Head of caudate nucleus (tissue), 42 donors: ENCODE results near the gene IRF9.
A peak's percentile ranks its signal among the peaks of the same experiment; 100 is the strongest.

ENCODE experiments used
- DNase-seq, 42 donors: peaks; one replicate each; pipeline versions ENCODE4 v3.0.0 to v3.0.0-alpha.2; 2020 to 2021; ENCODE audit warnings: mixed read lengths in 7 of 42
- intact Hi-C: fragments of 100-400 bp; cut with DNase I; formaldehyde crosslinking; loops from one replicate; pipeline ENCODE4 v1.15.0; 2022

IRF9 gene

DNA sequence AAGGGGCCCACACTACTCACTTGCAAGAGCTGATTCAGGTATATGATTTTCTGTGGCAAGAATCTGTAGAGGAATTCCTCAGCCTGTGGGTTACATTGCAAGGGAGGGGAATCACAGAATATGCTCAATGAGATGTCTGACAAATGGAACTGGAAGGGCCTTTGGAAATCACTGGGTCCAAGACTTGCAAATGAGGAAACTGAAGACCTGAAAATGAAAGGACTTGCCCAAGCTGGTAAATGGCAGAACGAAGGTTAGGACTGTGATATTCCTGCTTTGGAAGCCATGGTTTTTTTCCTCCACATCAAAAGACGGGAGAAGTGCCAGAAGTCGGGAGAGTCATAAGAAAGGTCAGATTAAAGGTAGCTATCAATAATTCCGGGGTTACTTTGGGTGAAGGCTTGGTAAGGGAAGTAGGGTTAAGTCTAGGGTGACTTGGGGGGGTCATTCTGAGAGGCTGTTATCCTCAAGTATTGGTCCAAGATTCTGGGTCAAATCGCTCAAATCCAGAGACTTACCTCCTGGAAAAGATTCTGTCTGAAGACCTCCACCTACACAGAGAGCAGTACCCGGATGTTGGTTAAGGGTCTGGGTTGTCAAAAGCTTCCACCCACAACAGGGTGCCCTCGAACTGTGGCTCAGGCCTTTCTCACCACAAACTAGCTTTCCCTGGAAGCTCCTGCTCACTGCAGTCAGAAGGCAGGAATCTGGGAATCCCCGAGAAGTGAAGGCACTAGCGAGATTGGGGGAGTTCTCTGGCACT, 15.2 kb upstream of the IRF9 start:
- no peak for DNase-seq
- intact Hi-C loops: no loop called here

- intact Hi-C loops: no loop called here
- DNase-seq: peak; percentile 57 to 93 (median 82)
Observed at GRCh38 chr14:24146453-24146977, 14.6 kb upstream of the IRF9 start, which contains the start of gene PSME2. TSS of gene PSME2 (minus strand) at chr14:24146610. CDS start at chr14:24146581, 29 bp downstream.

DNA sequence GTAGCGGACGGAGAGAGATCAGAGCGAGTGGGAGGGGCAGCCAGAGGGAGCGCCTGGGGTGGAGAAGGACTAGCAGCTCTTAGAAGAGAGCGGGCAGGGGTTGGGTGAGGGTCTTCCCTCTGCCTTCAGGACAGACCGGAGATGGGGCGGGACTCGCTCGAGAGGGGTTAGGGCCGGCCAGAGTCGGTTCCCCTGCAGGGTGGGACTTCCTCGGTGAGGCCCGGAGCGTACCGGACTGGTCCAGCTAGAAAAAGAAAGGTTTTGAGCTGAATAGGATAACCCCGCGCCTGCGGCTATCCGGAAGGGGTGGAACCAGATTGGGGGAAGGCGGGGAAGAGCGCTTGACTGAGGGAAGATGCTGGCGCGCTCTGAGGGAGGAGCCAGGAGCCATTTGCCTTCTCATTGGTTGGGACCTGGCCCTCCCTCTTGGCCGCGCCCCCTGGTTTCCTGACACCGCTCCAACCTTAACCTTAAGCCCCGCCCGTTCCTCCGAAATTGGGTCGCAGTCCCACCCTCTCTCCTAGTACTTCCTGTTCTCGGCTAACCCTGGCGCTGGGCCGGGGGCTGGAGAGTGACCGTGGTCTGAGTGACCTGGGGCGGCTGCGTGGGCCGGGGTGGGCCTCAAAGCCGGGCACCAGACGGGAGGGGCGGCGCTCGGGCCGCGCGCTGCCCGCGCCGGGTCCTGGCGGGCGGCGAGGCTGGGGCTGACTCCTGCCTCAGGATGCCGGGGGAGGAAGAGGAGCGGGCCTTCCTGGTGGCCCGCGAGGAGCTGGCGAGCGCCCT, 13.9 kb upstream of the IRF9 start, which contains the start of gene RNF31:
Gene RNF31 (plus strand): TSS at position 521 of the 783 bp plus-strand sequence. CDS start 201 bp downstream, at position 722.
- peak; percentile 93 to 99 (median 98) for DNase-seq
- intact Hi-C loops: no loop called here

DNA sequence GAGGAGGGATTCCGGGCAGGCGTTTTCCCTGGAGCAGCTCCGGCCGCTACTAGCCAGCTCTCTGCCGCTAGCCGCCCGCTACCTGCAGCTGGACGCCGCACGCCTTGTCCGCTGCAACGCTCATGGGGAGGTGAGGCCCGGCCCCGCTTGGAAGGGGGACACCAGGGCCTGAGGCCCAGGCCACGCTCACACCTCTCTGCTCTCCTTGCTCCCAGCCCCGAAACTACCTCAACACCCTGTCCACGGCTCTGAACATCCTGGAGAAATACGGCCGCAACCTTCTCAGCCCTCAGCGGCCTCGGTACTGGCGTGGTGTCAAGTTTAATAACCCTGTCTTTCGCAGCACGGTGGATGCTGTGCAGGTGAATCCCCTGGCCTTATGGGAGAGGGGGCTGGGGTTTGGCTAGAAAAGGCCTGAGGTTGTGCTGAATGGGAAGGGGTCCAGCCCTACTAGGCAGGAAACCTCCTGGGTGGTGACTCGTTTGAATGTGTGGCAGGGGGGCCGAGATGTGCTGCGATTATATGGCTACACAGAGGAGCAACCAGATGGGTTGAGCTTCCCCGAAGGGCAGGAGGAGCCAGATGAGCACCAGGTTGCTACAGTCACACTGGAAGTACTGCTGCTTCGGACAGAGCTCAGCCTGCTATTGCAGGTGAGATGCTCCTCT, 13.2 kb upstream of the IRF9 start:
- peak in 1 of 42 donors; percentile 32 for DNase-seq
- intact Hi-C loops: no loop called here

- intact Hi-C loops: no loop called here
- no peak for DNase-seq
Observed at GRCh38 chr14:24149302-24149969, 11.6 kb upstream of the IRF9 start.

DNA sequence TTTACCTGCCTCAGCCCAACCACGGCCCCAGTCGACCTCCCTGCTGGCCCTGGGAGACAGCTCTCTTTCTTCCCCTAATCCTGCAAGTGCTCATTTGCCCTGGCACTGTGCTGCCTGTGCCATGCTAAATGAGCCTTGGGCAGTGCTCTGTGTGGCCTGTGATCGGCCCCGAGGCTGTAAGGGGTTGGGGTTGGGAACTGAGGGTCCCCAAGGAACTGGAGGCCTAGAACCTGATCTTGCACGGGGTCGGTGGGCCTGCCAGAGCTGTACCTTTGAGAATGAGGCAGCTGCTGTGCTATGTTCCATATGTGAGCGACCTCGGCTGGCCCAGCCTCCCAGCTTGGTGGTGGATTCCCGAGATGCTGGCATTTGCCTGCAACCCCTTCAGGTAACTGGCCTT, 11.0 kb upstream of the IRF9 start:
- intact Hi-C loops: no loop called here
- no peak for DNase-seq

- no peak for DNase-seq
- intact Hi-C loops: no loop called here
Observed at GRCh38 chr14:24150567-24150966, 10.5 kb upstream of the IRF9 start.

- DNase-seq: no peak
- intact Hi-C loops: no loop called here
Observed at GRCh38 chr14:24150993-24151392, 10.1 kb upstream of the IRF9 start.

GRCh38 chr14:24151404-24152080, 9.5 kb upstream of the IRF9 start:
- intact Hi-C loops: no loop called here
- DNase-seq: no peak

GRCh38 chr14:24155100-24155499, 6.0 kb upstream of the IRF9 start:
- DNase-seq: no peak
- intact Hi-C loops: no loop called here

DNA sequence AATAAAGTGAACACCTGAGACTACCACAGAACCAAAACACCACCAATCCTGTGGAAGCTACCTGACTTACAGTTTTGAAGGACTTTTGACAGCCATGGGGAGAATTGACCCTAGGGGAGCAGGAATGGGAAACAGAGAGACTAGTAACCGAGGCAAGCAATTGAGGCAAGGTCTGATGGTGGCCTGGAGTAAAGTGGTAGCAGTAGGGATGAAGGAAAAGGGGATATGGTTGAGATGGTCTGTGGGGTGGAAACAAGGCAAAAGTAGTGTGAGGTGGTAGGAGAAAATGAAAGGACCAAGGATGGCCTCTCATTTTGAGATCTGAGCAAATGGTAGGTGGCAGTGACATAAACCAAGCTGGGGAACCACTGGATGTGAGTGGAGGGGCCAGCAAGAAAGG, 4.2 kb upstream of the IRF9 start:
- DNase-seq: no peak
- intact Hi-C loops: no loop called here

DNA sequence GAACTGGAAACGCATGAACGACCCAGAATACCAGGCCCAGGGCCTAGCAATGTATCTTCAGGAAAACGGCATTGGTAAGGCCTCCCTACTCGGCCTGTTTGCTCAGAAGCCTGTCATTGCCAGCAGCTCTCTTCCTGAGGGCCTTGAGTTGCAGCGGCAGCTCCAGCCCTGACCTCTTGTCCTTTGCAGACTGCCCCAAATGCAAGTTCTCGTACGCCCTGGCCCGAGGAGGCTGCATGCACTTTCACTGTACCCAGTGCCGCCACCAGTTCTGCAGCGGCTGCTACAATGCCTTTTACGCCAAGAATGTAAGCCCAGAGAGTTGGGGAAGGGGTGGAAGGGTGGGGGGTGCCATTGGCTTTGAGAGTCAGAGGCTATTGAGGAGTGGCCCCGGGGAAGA, 3.7 kb upstream of the IRF9 start:
- intact Hi-C loops: no loop called here
- no peak for DNase-seq

DNA sequence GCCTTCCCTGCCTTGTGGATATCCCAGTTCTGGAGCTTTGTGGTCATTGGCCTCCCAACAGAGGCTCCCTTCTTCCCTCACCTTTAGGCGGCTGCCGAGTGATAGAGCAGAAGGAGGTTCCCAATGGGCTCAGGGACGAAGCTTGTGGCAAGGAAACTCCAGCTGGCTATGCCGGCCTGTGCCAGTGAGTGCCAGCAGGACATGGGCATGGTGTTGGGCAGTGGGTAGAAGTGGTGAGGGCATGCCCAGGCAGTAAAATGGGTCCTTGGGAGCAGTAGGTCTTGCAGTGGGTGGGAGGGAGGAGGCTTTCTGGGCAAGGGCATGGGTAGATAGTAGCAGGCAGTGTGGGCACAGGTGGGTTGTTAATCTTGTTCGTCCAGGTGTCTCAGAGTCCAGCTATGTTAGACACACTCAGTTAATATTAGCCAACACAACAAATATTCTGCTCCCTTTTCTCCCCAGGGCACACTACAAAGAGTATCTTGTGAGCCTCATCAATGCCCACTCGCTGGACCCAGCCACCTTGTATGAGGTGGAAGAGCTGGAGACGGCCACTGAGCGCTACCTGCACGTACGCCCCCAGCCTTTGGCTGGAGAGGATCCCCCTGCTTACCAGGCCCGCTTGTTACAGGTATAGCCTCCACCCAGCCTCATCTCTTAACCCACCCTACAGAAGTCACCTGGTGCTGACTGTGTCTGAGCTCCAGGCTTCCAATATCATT, 1.1 kb upstream of the IRF9 start:
- intact Hi-C loops: no loop called here
- DNase-seq: no peak

GRCh38 chr14:24160499-24160849, 591 bp upstream of the IRF9 start:
- DNase-seq: no peak
- intact Hi-C loops: no loop called here

DNA sequence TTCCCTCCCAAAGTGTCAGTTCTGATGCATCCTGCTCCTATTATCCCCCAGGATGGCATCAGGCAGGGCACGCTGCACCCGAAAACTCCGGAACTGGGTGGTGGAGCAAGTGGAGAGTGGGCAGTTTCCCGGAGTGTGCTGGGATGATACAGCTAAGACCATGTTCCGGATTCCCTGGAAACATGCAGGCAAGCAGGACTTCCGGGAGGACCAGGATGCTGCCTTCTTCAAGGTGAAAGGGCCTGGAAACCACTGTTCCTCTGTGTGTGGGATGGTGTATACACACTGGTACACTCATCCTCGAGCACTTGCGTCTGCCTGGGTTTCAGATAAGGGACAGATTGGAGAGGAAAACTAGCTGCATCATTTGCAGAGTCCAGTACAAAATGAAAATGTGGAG, 1.0 kb downstream of the IRF9 start:
- intact Hi-C loops: no loop called here

DNA sequence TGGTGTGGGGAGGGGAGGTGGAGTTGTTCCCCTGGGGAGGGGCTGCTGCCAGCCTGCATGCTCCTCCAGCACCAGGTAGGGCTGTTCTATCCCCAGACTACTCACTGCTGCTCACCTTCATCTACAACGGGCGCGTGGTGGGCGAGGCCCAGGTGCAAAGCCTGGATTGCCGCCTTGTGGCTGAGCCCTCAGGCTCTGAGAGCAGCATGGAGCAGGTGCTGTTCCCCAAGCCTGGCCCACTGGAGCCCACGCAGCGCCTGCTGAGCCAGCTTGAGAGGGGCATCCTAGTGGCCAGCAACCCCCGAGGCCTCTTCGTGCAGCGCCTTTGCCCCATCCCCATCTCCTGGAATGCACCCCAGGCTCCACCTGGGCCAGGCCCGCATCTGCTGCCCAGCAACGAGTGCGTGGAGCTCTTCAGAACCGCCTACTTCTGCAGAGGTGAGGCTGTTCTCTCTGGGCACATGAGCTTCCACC, 3.5 kb downstream of the IRF9 start:
- DNase-seq: no peak

More for the DNA sequence above, 1.0 kb downstream of the IRF9 start:
- DNase-seq: peak in 2 of 42 donors; percentile 26 to 55

DNA sequence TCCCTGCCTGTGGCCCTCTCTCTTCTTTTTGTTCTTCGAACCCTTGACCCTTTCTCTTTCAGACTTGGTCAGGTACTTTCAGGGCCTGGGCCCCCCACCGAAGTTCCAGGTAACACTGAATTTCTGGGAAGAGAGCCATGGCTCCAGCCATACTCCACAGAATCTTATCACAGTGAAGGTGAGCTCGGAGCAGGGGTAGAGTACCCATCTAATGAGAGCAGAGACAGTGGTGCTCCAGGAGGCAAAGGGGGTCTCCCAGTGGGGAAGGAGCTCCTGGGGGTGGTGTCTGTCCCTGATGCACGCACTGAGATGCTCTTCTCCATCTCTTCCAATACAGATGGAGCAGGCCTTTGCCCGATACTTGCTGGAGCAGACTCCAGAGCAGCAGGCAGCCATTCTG, 4.7 kb downstream of the IRF9 start:
- no peak for DNase-seq
- intact Hi-C loops: no loop called here

More for the DNA sequence above, 3.5 kb downstream of the IRF9 start:
- intact Hi-C loops: no loop called here
